Right lung (tissue), 5 donors: ENCODE data around the gene RASD1. TPM values are rescaled to one million over a fixed set of nuclear protein-coding genes. Genes with fewer than 3 reads are reported as not detected.

Source experiments
- DNase-seq, 2 donors: peaks; one replicate each; pipeline ENCODE4 v3.0.0-alpha.2; 2013
- polyA plus RNA-seq, 5 donors: library from polyadenylated mRNA; unstranded; fragments of 120-200 nt; gene quantifications; one replicate each; pipeline versions ENCODE4 v1.2.1 to v1.2.3, GENCODE V29; 2013; ENCODE audit warnings: inconsistent platforms in 1 of 5, low replicate concordance in 1 of 5; ENCODE audit not compliant: insufficient read length in 5 of 5, insufficient read depth in 1 of 5

RASD1 gene
- polyA plus RNA-seq, 5 donors = 1.5 to 3.4 (median 1.8) TPM

DNA sequence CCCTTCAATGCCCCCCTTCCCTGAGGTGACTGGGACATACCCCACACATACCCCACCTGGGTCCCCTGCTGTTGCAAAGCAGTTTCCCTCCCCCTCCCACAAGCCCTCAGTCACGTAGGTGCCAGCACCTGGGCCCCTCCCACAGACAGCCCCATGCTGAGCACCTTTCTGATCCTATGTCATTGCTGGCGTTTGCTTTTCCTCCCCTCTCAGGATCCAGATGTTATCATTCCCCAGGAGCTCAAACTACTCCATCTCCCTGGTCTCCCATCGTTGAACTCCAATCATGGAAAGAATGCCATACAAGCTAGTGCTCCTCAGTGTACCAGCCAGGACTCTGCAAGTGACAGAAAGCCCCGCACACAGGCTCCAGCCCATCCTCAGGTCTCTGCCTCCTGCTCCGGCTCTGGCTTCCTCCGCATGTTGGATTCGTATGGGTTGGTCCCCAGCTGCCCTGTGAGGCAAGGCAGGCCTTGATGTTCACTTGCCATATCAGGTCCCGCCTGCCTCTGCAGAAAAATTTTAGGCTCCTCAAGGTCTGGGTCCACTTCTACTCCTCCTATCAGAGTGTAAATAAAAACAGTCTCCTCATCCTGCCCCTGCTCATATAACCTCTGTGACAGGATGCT is 50.8 kb downstream of the RASD1 start:
- no peak for DNase-seq

Other genes with a start within 250 kb of the RASD1 start
- gene COPS3, start 215.1 kb downstream of the RASD1 start, polyA plus RNA-seq = 10 to 100 TPM; 62.2 to 79.9 (median 68.8) TPM
- 1 to 10 TPM; 2.7 to 6.5 (median 3.7) TPM for gene NT5M, start 193.0 kb downstream of the RASD1 start, polyA plus RNA-seq
- gene MED9, start 19.4 kb downstream of the RASD1 start, polyA plus RNA-seq = 10 to 100 TPM; 14.5 to 17.7 (median 16.6) TPM
- 10 to 100 TPM; 22.5 to 40.0 (median 28.3) TPM for gene PEMT, start 95.3 kb upstream of the RASD1 start, polyA plus RNA-seq
- 10 to 100 TPM; 24.0 to 37.7 (median 35.8) TPM for gene RAI1, start 185.1 kb upstream of the RASD1 start, polyA plus RNA-seq